ENCODE data around the gene NTM.

GRCh38 chr11:131389582-131389981 lies 19.2 kb downstream of the NTM start:
- TF ChIP-seq CTCF (IDR thresholded peaks at IDR 0.05) (no peak), EP300 (IDR thresholded peaks at IDR 0.05; ENCODE audit: low read depth) (no peak), POLR2A (IDR thresholded peaks at IDR 0.05) (no peak)

Data from transverse colon (tissue), 3 donors.